A673 (cell line): ENCODE data around the gene DHRS4L2. TPM values are rescaled to one million over a fixed set of nuclear protein-coding genes. Genes with fewer than 3 reads are reported as not detected.
"Not testable (repeated sequence)": the region's sequence is repeated elsewhere in the genome, so short reads cannot be mapped to it uniquely, and the experiment has no call there.

Source experiments
- BruUV-seq: library from RNA; stranded (reverse); fragments of 400-500 nt; replicated peaks from 2 replicates; lab custom pipeline; 2021; lab: Mats Ljungman, UMichigan
- CTCF ChIA-PET: fragments of 300-600 bp; sonication (Branson Sonifier 250); formaldehyde crosslinking; loops from one replicate; lab custom pipeline; 2022; ENCODE audit warnings: antibody characterized with exemption; lab: Charles Lee
- POLR2A ChIA-PET: fragments of 300-600 bp; sonication (Branson Sonifier 250); formaldehyde crosslinking; loops from one replicate; lab custom pipeline; 2022; ENCODE audit warnings: antibody characterized with exemption; ENCODE audit not compliant: low non-redundant PET; lab: Charles Lee
- DNase-seq: peaks from one replicate; pipeline ENCODE4 v3.0.0-alpha.2; 2015; ENCODE audit warnings: low spot score
- H3K27ac ChIP-seq: fragments of 200-600 bp; sonication (generic); 2 replicates; pipeline ENCODE4 v1.5.1; 2016; ENCODE audit warnings: mixed run types, low read depth, mild to moderate bottlenecking, mixed read lengths, antibody characterized with exemption, low read length; ENCODE audit not compliant: poor library complexity, severe bottlenecking
- H3K27me3 ChIP-seq: fragments of 200-600 bp; sonication (generic); replicated peaks from 2 replicates; pipeline ENCODE4 v1.6.1; 2017; ENCODE audit warnings: mixed run types, low read depth, mild to moderate bottlenecking, mixed read lengths, antibody characterized with exemption, low read length; ENCODE audit not compliant: insufficient read depth, poor library complexity
- H3K36me3 ChIP-seq: fragments of 200-600 bp; sonication (generic); 2 replicates; pipeline ENCODE4 v1.6.1; 2016; ENCODE audit warnings: mixed run types, mild to moderate bottlenecking, mixed read lengths, antibody characterized with exemption, low read length; ENCODE audit not compliant: insufficient read depth, poor library complexity, severe bottlenecking
- H3K4me1 ChIP-seq: fragments of 200-600 bp; sonication (generic); 2 replicates; pipeline ENCODE4 v1.6.1; 2017; ENCODE audit warnings: mixed run types, mild to moderate bottlenecking, mixed read lengths, antibody characterized with exemption, low read length; ENCODE audit not compliant: insufficient read depth, poor library complexity, severe bottlenecking
- H3K4me3 ChIP-seq: fragments of 200-600 bp; sonication (generic); 2 replicates; pipeline ENCODE4 v1.5.1; 2016; ENCODE audit warnings: low read depth, mixed run types, mild to moderate bottlenecking, mixed read lengths, low read length; ENCODE audit not compliant: poor library complexity, severe bottlenecking
- H3K9me3 ChIP-seq: fragments of 200-600 bp; sonication (generic); 2 replicates; pipeline ENCODE4 v1.6.1; 2016; ENCODE audit warnings: mixed run types, low read depth, mild to moderate bottlenecking, mixed read lengths, antibody characterized with exemption, low read length; ENCODE audit not compliant: poor library complexity, severe bottlenecking
- CTCF ChIP-seq: fragments of 300-800, 200-600 bp; sonication (generic); conservative IDR thresholded peaks from 2 replicates; pipeline ENCODE4 v1.5.1; 2017; ENCODE audit warnings: low read depth, mild to moderate bottlenecking, antibody characterized with exemption, low read length, moderate library complexity, mixed read lengths
- EZH2 ChIP-seq: fragments of 200-600 bp; sonication (generic); IDR thresholded peaks from 2 replicates; pipeline ENCODE4 v1.6.1; 2017; ENCODE audit warnings: borderline replicate concordance, low read depth, mild to moderate bottlenecking, mixed read lengths, antibody characterized with exemption, low read length; ENCODE audit not compliant: poor library complexity, severe bottlenecking
- intact Hi-C: fragments of 100-400 bp; cut with micrococcal nuclease; formaldehyde crosslinking; loops from one replicate; pipeline ENCODE4 v1.10.0; 2022; ENCODE audit not compliant: unreplicated experiment
- total RNA-seq: library from RNA; stranded (reverse); gene quantifications from 2 replicates; pipeline ENCODE4 v1.2.3, GENCODE V29; 2021

Gene DHRS4L2
- total RNA-seq, 1 experiment from 2014 or later = 9.3 TPM

GRCh38 chr14:24042746-24043145 lies 54.0 kb downstream of the DHRS4L2 start:
- TF ChIP-seq EZH2 (no peak), CTCF (no peak)
- DNase-seq = no peak
- Histone ChIP-seq H3K27ac (no peak overlapping the region), H3K27me3 (no peaks in the 10 kb centered on the region), H3K4me3 (no peak overlapping the region), H3K36me3 (no peaks in the 10 kb centered on the region), H3K9me3 (no peaks in the 10 kb centered on the region), H3K4me1 (no peaks in the 10 kb centered on the region)
- intact Hi-C loops = no loop called here
- POLR2A ChIA-PET = no interaction called here
- BruUV-seq = no TSS peak
- CTCF ChIA-PET = no interaction called here

- H3K4me1 ChIP-seq, H3K27ac ChIP-seq, H3K4me3 ChIP-seq, BruUV-seq, POLR2A ChIA-PET, intact Hi-C loops, CTCF ChIA-PET, H3K9me3 ChIP-seq, H3K36me3 ChIP-seq, DNase-seq: not testable (repeated sequence)
- H3K27me3 ChIP-seq = peaks cover 11% of the 10 kb centered on the region
These were observed 60.3 kb downstream of the DHRS4L2 start for GRCh38 chr14:24049002-24049401.

GRCh38 chr14:24050753-24051152 lies 62.0 kb downstream of the DHRS4L2 start:
- POLR2A ChIA-PET, H3K36me3 ChIP-seq, intact Hi-C loops, H3K9me3 ChIP-seq, H3K27ac ChIP-seq, BruUV-seq, H3K4me1 ChIP-seq, H3K4me3 ChIP-seq, CTCF ChIA-PET, DNase-seq: not testable (repeated sequence)
- H3K27me3 ChIP-seq = peaks cover 11% of the 10 kb centered on the region

GRCh38 chr14:24051176-24051788 lies 62.6 kb downstream of the DHRS4L2 start:
- H3K9me3 ChIP-seq = no peaks in the 10 kb centered on the region
- H3K4me3 ChIP-seq = peak overlapping the region; percentile 65
- intact Hi-C loops = no loop called here
- H3K27ac ChIP-seq = peak overlapping the region; percentile 69
- ChIA-PET CTCF (no interaction called here), POLR2A (interaction anchor here (0.6 kb wide), 1 partner anchor 1062 kb away, joined by 3 read pairs; no protein-coding TSS in a partner anchor)
- no TSS peak for BruUV-seq
- DNase-seq = no peak
- no peaks in the 10 kb centered on the region for H3K36me3 ChIP-seq
- H3K4me1 ChIP-seq = peaks cover 5% of the 10 kb centered on the region
- peaks cover 11% of the 10 kb centered on the region for H3K27me3 ChIP-seq
- TF ChIP-seq CTCF (no peak), EZH2 (no peak)
